VCaP (cell line): ENCODE data around the gene CD63.

Experiments
- H3K27ac ChIP-seq: fragments of 450-650 bp; 2 replicates; pipeline ENCODE4 v1.5.1; 2017
- TF ChIP-seq, protein P1 (sequence below): fragments of 450-650 bp; conservative IDR thresholded peaks from 2 replicates; pipeline ENCODE4 v1.5.1; 2017; ENCODE audit warnings: mild to moderate bottlenecking, moderate library complexity

The CD63 gene

DNA sequence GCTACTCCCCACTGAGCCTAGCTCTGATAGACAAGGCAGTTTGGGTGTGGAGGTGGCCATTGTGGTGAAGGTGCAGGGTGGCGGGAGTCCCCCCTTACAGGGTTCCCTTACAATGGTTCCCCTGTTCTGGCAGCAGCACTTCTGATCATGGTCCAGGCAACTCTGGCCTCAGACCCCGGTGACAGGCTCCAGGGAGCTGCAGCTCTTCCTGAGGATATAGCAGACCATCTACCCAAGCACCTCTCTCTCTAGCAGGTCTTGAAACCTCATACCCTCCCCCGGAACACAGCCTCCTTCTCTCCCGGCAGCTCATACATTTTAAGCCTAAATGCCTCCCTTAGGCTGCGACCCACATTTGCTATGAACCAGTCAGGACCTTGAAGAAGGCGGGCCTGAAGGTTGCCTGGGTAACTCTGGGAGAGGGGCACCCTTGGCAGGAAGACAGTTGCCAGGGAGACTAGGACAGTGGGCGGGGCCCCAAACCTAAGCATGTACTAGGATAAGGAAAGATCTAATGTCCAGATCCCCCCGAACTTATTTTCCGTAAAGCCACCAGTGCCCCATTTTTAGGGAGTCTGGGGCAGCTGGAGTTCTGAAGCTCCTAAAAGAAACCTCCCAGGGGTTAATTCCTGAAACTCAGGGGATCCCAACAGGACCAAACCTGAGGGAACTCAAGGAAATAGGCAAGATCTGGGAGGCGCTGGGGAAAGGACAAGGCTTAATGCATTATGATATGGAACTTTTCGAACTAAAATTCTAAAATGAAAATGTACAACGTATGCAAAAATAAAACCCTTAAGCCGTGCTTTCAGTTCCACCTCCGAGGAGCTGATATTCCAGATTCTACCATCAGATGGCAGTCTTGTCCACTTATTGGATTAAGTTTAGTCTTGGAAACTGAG lies 9.6 kb upstream of the CD63 start:
- TF ChIP-seq, protein P1, sequence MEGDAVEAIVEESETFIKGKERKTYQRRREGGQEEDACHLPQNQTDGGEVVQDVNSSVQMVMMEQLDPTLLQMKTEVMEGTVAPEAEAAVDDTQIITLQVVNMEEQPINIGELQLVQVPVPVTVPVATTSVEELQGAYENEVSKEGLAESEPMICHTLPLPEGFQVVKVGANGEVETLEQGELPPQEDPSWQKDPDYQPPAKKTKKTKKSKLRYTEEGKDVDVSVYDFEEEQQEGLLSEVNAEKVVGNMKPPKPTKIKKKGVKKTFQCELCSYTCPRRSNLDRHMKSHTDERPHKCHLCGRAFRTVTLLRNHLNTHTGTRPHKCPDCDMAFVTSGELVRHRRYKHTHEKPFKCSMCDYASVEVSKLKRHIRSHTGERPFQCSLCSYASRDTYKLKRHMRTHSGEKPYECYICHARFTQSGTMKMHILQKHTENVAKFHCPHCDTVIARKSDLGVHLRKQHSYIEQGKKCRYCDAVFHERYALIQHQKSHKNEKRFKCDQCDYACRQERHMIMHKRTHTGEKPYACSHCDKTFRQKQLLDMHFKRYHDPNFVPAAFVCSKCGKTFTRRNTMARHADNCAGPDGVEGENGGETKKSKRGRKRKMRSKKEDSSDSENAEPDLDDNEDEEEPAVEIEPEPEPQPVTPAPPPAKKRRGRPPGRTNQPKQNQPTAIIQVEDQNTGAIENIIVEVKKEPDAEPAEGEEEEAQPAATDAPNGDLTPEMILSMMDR, result peak; percentile 86
- peak overlapping the region; percentile 48; the same call in 1 of the 2 replicates for H3K27ac ChIP-seq

DNA sequence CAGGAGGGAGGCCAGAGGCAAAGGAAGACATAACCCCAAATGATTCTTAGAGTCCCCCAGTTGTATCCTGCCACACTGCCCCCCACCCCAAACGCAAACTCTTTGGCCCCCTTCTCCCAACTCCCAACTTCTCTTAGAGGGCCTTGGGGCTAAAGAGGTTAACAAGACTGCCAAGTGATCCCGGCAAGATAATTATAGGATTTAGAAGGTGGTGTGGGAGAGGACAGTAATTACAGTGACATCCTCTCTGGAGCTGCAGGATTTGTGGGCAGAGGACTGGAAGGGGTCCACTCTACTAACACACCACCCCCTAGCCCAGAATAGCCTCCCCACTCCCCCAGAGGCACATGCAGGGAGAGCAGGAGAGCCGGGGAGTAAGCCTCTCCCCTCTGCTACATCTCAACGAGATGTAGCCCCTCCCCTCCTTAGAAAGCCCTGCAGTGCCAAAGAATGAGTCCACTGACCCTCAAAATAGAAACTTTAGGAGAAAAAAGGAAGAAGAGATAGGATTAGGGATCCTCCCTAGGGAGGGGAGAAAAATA lies 8.8 kb upstream of the CD63 start:
- TF ChIP-seq, protein P1, result no peak
- H3K27ac ChIP-seq, result peak overlapping the region; percentile 48; the same call in 1 of the 2 replicates

DNA sequence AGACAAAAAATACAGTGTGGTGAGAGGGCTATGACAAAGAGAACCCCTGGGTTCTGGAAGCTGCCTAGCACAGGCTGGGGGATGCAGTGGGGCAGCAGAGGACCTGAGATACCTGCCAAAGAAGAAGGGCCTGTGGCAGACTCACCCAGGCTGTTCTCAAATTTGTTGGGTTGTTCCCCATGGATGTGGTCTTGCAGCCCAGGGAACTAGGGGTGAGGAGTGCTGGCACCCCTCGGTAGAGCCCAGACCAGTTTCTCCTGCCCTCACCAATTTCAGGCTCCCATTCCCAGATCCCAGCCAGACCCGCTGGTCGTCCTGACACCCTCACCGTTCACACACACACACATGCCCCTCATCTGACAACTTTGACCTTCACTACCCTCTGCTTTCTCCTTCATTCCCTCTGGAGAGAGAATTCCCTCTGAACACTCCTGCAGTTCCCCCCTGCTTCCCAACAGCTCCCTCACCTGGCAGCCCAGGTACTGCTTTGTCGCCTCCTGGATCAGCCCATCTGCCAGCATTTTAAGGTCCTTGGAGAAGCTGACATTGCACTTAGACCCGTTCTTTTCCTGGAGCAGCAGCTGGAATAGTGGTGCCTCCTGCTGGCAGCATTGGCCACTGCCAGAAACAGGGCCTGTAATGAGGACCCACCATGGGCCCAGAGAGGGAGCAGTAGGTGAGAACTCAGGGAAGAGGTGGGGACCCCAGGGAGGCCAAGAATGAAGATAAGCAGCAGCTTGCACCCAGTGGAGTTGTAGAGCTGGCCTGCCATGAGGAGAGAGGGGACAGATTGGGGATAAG lies 8.2 kb upstream of the CD63 start:
- TF ChIP-seq, protein P1, result peak; percentile 85
- H3K27ac ChIP-seq, result no peak overlapping the region; the same call in 1 of the 2 replicates

DNA sequence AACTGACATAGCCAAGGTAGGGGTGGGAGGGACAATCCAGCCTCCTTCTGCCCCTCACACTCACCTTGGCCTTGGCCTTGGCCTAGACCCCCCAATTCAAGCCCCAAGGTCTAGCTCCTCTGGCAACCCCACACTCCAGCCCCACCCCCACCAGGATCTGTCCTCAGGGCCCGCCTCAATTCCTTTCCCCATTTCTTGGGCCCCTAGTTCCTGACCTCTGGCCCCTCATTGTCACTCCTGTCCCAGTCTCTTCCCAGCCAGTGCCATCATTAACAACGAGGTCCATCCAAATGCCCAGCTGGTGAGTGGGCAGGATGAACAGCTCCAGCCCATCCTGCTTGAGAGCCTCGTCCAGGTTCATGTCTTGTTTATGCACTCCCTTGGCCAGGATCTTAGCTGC lies 7.3 kb upstream of the CD63 start:
- TF ChIP-seq, protein P1, result no peak
- H3K27ac ChIP-seq, result no peak overlapping the region

DNA sequence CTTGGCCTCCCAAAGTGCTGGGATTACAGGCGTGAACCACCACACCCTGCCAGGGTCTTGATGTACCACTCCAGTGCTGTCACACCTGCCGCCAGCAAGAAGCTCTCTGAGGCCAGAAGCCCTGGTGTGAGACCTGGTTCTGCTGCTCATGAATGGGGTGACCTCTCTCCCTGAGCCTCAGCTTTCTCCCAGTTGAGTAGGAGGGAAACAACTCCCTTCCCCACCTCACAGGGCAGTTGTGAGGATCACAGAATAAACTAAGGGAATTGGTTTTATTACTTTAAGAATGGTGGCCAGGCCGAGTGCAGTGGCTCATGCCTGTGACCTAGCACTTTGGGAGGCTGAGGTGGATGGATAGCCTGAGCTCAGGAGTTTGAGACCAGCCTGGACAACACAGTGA lies 5.8 kb upstream of the CD63 start:
- TF ChIP-seq, protein P1, result no peak
- no peak overlapping the region for H3K27ac ChIP-seq

DNA sequence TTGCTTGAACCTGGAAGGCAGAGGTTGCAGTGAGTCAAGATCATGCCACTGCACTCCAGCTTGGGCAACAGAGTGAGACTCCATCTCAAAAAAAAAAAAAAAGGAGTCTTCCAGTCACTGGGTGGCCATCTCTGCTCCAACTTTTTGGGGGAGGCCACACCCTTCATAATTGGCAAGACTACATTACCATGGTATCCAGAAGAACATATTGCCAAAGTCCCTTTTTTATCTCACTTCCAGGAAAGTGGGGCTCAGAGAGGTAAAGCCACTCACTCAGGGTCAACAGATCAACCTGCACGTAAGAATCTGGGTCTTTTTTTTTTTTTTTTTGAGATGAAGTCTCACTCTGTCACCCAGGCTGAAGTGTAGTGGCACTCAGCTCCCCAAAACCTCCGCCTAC lies 5.0 kb upstream of the CD63 start:
- no peak overlapping the region for H3K27ac ChIP-seq
- TF ChIP-seq, protein P1, result no peak

DNA sequence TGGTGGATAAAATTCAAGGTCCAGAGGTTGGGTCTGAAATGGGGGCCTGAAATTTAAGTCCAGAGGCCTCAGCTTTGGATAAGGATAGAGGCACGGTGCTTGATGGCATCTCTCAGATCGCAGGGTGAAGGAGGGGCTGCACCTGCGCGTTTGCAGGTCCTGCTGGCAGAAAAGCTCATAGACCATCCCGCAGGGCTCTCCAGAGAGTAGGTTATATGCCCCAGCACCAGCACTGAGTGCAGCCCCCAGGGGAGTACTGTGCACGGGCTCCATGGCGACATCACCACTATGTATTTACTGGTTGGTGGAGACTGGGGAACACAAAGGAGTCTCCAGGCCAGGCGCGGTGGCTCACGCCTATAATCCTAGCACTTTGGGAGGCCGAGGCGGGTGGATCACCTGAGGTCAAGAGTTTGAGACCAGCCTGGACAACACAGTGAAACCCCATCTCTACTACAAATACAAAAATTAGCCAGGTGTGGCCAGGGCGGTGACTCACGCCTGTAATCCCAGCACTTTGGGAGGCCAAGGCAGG lies 4.3 kb upstream of the CD63 start:
- H3K27ac ChIP-seq, result no peak overlapping the region
- TF ChIP-seq, protein P1, result no peak
